IMR-90 (cell line): ENCODE results near the gene SLC1A5. TPM values are rescaled to one million over a fixed set of nuclear protein-coding genes. Genes with fewer than 3 reads are reported as not detected.

Source experiments
- ATAC-seq: fragments of 200-7000 bp; cut with Tn5 transposase; 2 replicates; pipeline ENCODE4 v1.9.1; 2020; ENCODE audit warnings: low read depth, mild to moderate bottlenecking, moderate library complexity
- BruUV-seq: library from RNA; stranded (reverse); fragments of 400-500 nt; replicated peaks from 2 replicates; lab custom pipeline; 2021; lab: Mats Ljungman, UMichigan
- CTCF ChIA-PET: fragments of 300-600 bp; formaldehyde crosslinking; extraction: SDS; loops from one replicate; lab custom pipeline; 2021; ENCODE audit warnings: antibody characterized with exemption; lab: Yijun Ruan, JAX
- POLR2A ChIA-PET: fragments of 300-600 bp; sonication (Branson Sonifier 250); formaldehyde crosslinking; loops from one replicate; lab custom pipeline; 2022; ENCODE audit warnings: antibody characterized with exemption; ENCODE audit not compliant: unreplicated experiment; lab: Charles Lee
- DNase-seq: peaks from one replicate; pipeline ENCODE4 v3.0.0; 2013
- H2AFZ ChIP-seq: replicated peaks from 2 replicates; pipeline ENCODE3; 2013; ENCODE audit warnings: low read length, mild to moderate bottlenecking; ENCODE audit not compliant: poor library complexity
- H2AK5ac ChIP-seq: 2 replicates; pipeline ENCODE4 v1.6.1; 2013; ENCODE audit warnings: low read depth, low read length, inconsistent platforms
- H2AK9ac ChIP-seq: replicated peaks from 2 replicates; pipeline ENCODE3; 2013; ENCODE audit warnings: mild to moderate bottlenecking, low read depth, low read length, moderate library complexity; ENCODE audit not compliant: poor library complexity
- H2BK120ac ChIP-seq: 2 replicates; pipeline ENCODE4 v1.6.1; 2013; ENCODE audit warnings: low read depth, low read length, inconsistent platforms
- H2BK15ac ChIP-seq: 3 replicates; pipeline ENCODE4 v1.6.1; 2013; ENCODE audit warnings: low read depth, low read length, inconsistent platforms
- H2BK20ac ChIP-seq: 2 replicates; pipeline ENCODE4 v1.6.1; 2013; ENCODE audit warnings: low read depth, mild to moderate bottlenecking, inconsistent platforms, low read length, moderate library complexity
- H2BK5ac ChIP-seq: 2 replicates; pipeline ENCODE4 v1.6.1; 2013; ENCODE audit warnings: mild to moderate bottlenecking, low read depth, low read length, inconsistent platforms; ENCODE audit not compliant: poor library complexity, severe bottlenecking
- H3K14ac ChIP-seq: replicated peaks from 2 replicates; pipeline ENCODE4 v1.6.1; 2013; ENCODE audit warnings: low read depth, low read length, inconsistent platforms
- H3K18ac ChIP-seq: 2 replicates; pipeline ENCODE4 v1.6.1; 2013; ENCODE audit warnings: low read depth, low read length, control low read depth
- H3K23ac ChIP-seq: 2 replicates; pipeline ENCODE4 v1.6.1; 2013; ENCODE audit warnings: low read depth, low read length, inconsistent platforms
- H3K27ac ChIP-seq: 2 replicates; pipeline ENCODE4 v1.5.1; 2013; ENCODE audit warnings: mild to moderate bottlenecking, control low read depth, low read length; ENCODE audit not compliant: insufficient read depth
- H3K27me3 ChIP-seq: 2 replicates; pipeline ENCODE4 v1.6.1; 2013; ENCODE audit warnings: low read length; ENCODE audit not compliant: control insufficient read depth, insufficient read depth
- H3K36me3 ChIP-seq: 2 replicates; pipeline ENCODE4 v1.6.1; 2013; ENCODE audit warnings: low read length, mixed read lengths; ENCODE audit not compliant: control insufficient read depth, insufficient read depth
- H3K4ac ChIP-seq: 2 replicates; pipeline ENCODE4 v1.6.1; 2013; ENCODE audit warnings: low read depth, low read length, inconsistent platforms
- H3K4me1 ChIP-seq: 2 replicates; pipeline ENCODE4 v1.6.1; 2013; ENCODE audit warnings: low read length, mixed read lengths; ENCODE audit not compliant: control insufficient read depth, insufficient read depth
- H3K4me2 ChIP-seq: 2 replicates; pipeline ENCODE4 v1.6.1; 2013; ENCODE audit warnings: low read depth, mild to moderate bottlenecking, control low read depth, low read length, moderate library complexity
- H3K4me3 ChIP-seq: 2 replicates; pipeline ENCODE4 v1.5.1; 2013; ENCODE audit warnings: low read depth, mild to moderate bottlenecking, control low read depth, low read length, moderate library complexity; ENCODE audit not compliant: insufficient read depth
- H3K56ac ChIP-seq: 2 replicates; pipeline ENCODE4 v1.6.1; 2013; ENCODE audit warnings: low read length, inconsistent platforms; ENCODE audit not compliant: insufficient read depth; ENCODE audit errors: extremely low read depth
- H3K79me1 ChIP-seq, 2 experiments: 2 replicates each; pipeline ENCODE4 v1.6.1; 2013; ENCODE audit warnings: low read length in 2 of 2, inconsistent platforms in 1 of 2, low read depth in 1 of 2
- H3K9ac ChIP-seq: 2 replicates; pipeline ENCODE4 v1.6.1; 2013; ENCODE audit warnings: low read depth, low read length, control low read depth
- H3K9me1 ChIP-seq: 2 replicates; pipeline ENCODE4 v1.6.1; 2013; ENCODE audit warnings: low read length, inconsistent platforms; ENCODE audit not compliant: insufficient read depth
- H3K9me3 ChIP-seq: 2 replicates; pipeline ENCODE4 v1.6.1; 2013; ENCODE audit warnings: low read length; ENCODE audit not compliant: control insufficient read depth, insufficient read depth
- H4K20me1 ChIP-seq: 2 replicates; pipeline ENCODE4 v1.6.1; 2013; ENCODE audit warnings: low read length, inconsistent platforms; ENCODE audit not compliant: insufficient read depth
- H4K5ac ChIP-seq: 2 replicates; pipeline ENCODE4 v1.6.1; 2013; ENCODE audit warnings: mild to moderate bottlenecking, low read depth, low read length, control low read depth
- H4K8ac ChIP-seq, 2 experiments: 2 replicates each; pipeline ENCODE4 v1.6.1; 2013; ENCODE audit warnings: low read depth in 2 of 2, low read length in 2 of 2, control low read depth in 1 of 2, inconsistent platforms in 1 of 2
- H4K91ac ChIP-seq: 2 replicates; pipeline ENCODE4 v1.6.1; 2013; ENCODE audit warnings: low read depth, low read length, inconsistent platforms; ENCODE audit not compliant: insufficient read depth
- BHLHE40 ChIP-seq: fragments of 150-350 bp; IDR thresholded peaks from 2 replicates; pipeline ENCODE4 v1.6.1; 2016; ENCODE audit warnings: mild to moderate bottlenecking, low read depth, low read length
- FOS ChIP-seq: fragments of 150-350 bp; IDR thresholded peaks from 2 replicates; pipeline ENCODE4 v1.6.1; 2016; ENCODE audit warnings: low read depth, low read length
- MAFK ChIP-seq: IDR thresholded peaks from 2 replicates; pipeline ENCODE4 v1.6.1; 2012; ENCODE audit warnings: low read depth, low read length, improper control_type of control experiment
- MAZ ChIP-seq: IDR thresholded peaks from 2 replicates; pipeline ENCODE4 v1.6.1; 2012; ENCODE audit warnings: low read depth, mild to moderate bottlenecking, low read length, improper control_type of control experiment, moderate library complexity, borderline replicate concordance
- POLR2A ChIP-seq: IDR thresholded peaks from 2 replicates; pipeline ENCODE4 v1.6.1; 2012; ENCODE audit warnings: mild to moderate bottlenecking, low read depth, low read length
- RAD21 ChIP-seq: IDR thresholded peaks from 2 replicates; pipeline ENCODE4 v1.6.1; 2012; ENCODE audit warnings: low read length, improper control_type of control experiment
- RCOR1 ChIP-seq: IDR thresholded peaks from 2 replicates; pipeline ENCODE4 v1.6.1; 2012; ENCODE audit warnings: mild to moderate bottlenecking, low read length, improper control_type of control experiment; ENCODE audit not compliant: insufficient replicate concordance
- SMC3 ChIP-seq: fragments of 150-350 bp; IDR thresholded peaks from 2 replicates; pipeline ENCODE4 v1.6.1; 2016; ENCODE audit warnings: low read depth, mild to moderate bottlenecking, antibody characterized with exemption, low read length, moderate library complexity
- whole genome bisulfite sequencing, 2 experiments: methylation state at CpG; one replicate each; pipeline versions ENCODE4 v1.1.5 to v1.1.7; 2013; ENCODE audit warnings: missing lambda C conversion rate in 2 of 2; ENCODE audit not compliant: insufficient read length in 1 of 2; ENCODE audit errors: extremely low coverage in 2 of 2; 5-methylcytosine and 5-hydroxymethylcytosine counted together
- dilution Hi-C: fragments of 300-500 bp; cut with HindIII; formaldehyde crosslinking; loops from one replicate; pipeline ENCODE4 v1.14.3; 2018; ENCODE audit warnings: low sequenced_read_pairs; ENCODE audit not compliant: unreplicated experiment
- in situ Hi-C: fragments of 300-500 bp; cut with MboI; formaldehyde crosslinking; loops from 3 replicates; pipeline ENCODE4 v1.14.3; 2019; ENCODE audit warnings: low sequenced_read_pairs, inconsistent platforms, mixed read lengths
- intact Hi-C: fragments of 100-400 bp; cut with micrococcal nuclease; formaldehyde crosslinking; loops from 2 replicates; pipeline ENCODE4 v1.10.0; 2022
- polyA plus RNA-seq, 3 experiments: library from polyadenylated mRNA; depleted of rRNA; stranded (reverse); fragments of >200 nt; gene quantifications; 2 replicates each; pipeline ENCODE4 v1.2.3, GENCODE V29; 2012; ENCODE audit warnings: low replicate concordance in 1 of 3
- total RNA-seq: library from RNA; depleted of rRNA; stranded (reverse); fragments of >200 nt; gene quantifications from 2 replicates; pipeline ENCODE4 v1.2.3, GENCODE V29; 2012
- TF ChIP-seq, protein P1 (sequence below): fragments of 150-350 bp; IDR thresholded peaks from 2 replicates; pipeline ENCODE4 v1.6.1; 2016; ENCODE audit warnings: low read depth, mild to moderate bottlenecking, low read length, moderate library complexity, borderline replicate concordance
- TF ChIP-seq, protein P2 (sequence below): fragments of 150-350 bp; IDR thresholded peaks from 2 replicates; pipeline ENCODE4 v1.6.1; 2017; ENCODE audit warnings: mild to moderate bottlenecking, antibody characterized with exemption, low read length, low read depth
- TF ChIP-seq, protein P3 (sequence below): conservative IDR thresholded peaks from 2 replicates; pipeline ENCODE4 v1.5.1; 2012; ENCODE audit warnings: mild to moderate bottlenecking, low read depth, low read length, improper control_type of control experiment

Gene SLC1A5
- total and polyA plus RNA-seq, 2 of the 4 experiments (the other 2 are of a cell fraction), result 142 to 171 TPM

DNA sequence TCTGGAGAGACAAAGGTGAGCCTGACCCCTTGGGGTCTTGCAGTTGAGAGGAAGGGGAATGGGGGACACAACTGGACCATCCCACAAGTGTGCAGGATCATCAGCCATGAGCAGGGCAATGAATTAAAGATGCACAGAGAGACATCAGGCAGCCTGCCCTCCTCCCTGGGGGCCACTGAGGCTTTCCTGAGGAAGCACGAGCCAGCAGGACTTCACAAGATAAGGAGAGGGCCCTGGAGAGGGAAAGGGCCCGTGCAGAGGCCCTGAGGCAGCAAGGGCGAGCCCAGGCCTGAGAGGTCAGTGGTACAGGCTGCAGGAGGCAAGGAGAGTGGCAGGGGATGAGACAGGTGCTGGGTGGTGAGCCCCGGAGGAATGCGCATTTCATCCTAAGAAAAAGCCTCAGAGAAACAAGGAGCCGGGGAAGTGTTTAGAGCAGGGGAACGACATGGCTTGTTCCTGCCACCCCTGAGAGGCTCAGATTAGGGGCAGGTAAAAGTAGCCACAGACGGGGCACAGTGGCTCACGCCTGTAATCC, 62.5 kb downstream of the SLC1A5 start:
- Histone ChIP-seq H3K27me3 (no peaks in the 10 kb centered on the region), H3K9ac (no peak overlapping the region), H3K9me1 (0 out of 2 replicates have a peak, but pooled peaks cover 6% of the 10 kb centered on the region), H3K27ac (no peak overlapping the region), H3K14ac (no peak overlapping the region), H3K4ac (no peak overlapping the region), H2AFZ (no peak overlapping the region), H2AK9ac (no peak overlapping the region), H4K5ac (no peak overlapping the region), H3K4me1 (peaks cover 4% of the 10 kb centered on the region), H3K56ac (no peak overlapping the region), H2BK120ac (no peak overlapping the region), H4K8ac (no peak overlapping the region), H3K36me3 (peaks cover 87% of the 10 kb centered on the region), H3K4me3 (no peak overlapping the region), H3K4me2 (no peak overlapping the region), H2AK5ac (no peak overlapping the region), H3K79me1 (peaks cover 25 to 69% of the 10 kb centered on the region in 2 experiments), H3K9me3 (no peaks in the 10 kb centered on the region), H2BK5ac (no peak overlapping the region), H4K91ac (no peak overlapping the region), H3K23ac (no peak overlapping the region), H3K18ac (no peak overlapping the region), H2BK15ac (no peak overlapping the region), H4K20me1 (peaks cover 43% of the 10 kb centered on the region), H2BK20ac (no peak overlapping the region)
- intact Hi-C loops, result no loop called here
- in situ Hi-C loops, result no loop called here
- BruUV-seq, result no TSS peak
- DNase-seq, result no peak
- dilution Hi-C loops, result no loop called here
- ChIA-PET POLR2A (no interaction called here), CTCF (no interaction called here)
- no peak for ATAC-seq
- TF ChIP-seq FOS (no peak), SMC3 (no peak), POLR2A (no peak), MAZ (no peak), MAFK (no peak), RCOR1 (no peak), RAD21 (no peak), BHLHE40 (no peak)
- TF ChIP-seq, protein P1, sequence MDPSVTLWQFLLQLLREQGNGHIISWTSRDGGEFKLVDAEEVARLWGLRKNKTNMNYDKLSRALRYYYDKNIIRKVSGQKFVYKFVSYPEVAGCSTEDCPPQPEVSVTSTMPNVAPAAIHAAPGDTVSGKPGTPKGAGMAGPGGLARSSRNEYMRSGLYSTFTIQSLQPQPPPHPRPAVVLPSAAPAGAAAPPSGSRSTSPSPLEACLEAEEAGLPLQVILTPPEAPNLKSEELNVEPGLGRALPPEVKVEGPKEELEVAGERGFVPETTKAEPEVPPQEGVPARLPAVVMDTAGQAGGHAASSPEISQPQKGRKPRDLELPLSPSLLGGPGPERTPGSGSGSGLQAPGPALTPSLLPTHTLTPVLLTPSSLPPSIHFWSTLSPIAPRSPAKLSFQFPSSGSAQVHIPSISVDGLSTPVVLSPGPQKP, result no peak
- TF ChIP-seq, protein P2, sequence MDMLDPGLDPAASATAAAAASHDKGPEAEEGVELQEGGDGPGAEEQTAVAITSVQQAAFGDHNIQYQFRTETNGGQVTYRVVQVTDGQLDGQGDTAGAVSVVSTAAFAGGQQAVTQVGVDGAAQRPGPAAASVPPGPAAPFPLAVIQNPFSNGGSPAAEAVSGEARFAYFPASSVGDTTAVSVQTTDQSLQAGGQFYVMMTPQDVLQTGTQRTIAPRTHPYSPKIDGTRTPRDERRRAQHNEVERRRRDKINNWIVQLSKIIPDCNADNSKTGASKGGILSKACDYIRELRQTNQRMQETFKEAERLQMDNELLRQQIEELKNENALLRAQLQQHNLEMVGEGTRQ, result no peak
- TF ChIP-seq, protein P3, sequence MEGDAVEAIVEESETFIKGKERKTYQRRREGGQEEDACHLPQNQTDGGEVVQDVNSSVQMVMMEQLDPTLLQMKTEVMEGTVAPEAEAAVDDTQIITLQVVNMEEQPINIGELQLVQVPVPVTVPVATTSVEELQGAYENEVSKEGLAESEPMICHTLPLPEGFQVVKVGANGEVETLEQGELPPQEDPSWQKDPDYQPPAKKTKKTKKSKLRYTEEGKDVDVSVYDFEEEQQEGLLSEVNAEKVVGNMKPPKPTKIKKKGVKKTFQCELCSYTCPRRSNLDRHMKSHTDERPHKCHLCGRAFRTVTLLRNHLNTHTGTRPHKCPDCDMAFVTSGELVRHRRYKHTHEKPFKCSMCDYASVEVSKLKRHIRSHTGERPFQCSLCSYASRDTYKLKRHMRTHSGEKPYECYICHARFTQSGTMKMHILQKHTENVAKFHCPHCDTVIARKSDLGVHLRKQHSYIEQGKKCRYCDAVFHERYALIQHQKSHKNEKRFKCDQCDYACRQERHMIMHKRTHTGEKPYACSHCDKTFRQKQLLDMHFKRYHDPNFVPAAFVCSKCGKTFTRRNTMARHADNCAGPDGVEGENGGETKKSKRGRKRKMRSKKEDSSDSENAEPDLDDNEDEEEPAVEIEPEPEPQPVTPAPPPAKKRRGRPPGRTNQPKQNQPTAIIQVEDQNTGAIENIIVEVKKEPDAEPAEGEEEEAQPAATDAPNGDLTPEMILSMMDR, result no peak
- 95% methylated on average over 4 of the region's 9 CpGs; no CpG with 5 or more reads in 1 of the 2 experiments for WGBS, 2 experiments
